Iris pigment epithelial cell (primary cell): Measurements from ENCODE around the gene SRMS.

Source experiments
- DNase-seq: peaks from one replicate; pipeline ENCODE4 v3.0.0-alpha.2; 2011; ENCODE audit warnings: low read depth

SRMS gene

GRCh38 chr20:63501818-63502670, 45.5 kb downstream of the SRMS start:
- DNase-seq: no peak

GRCh38 chr20:63500902-63501817, 46.4 kb downstream of the SRMS start:
- no peak for DNase-seq

- DNase-seq: no peak
Measured at GRCh38 chr20:63500151-63500901, 47.2 kb downstream of the SRMS start.

GRCh38 chr20:63499338-63499969, 48.1 kb downstream of the SRMS start:
- no peak for DNase-seq

- DNase-seq: no peak
Measured at GRCh38 chr20:63498960-63499337, 48.6 kb downstream of the SRMS start, which contains the start of gene EEF1A2. Gene EEF1A2, minus strand, starts transcription at chr20:63499083. Its CDS starts 1,320 bp downstream, at chr20:63497763.

GRCh38 chr20:63497946-63498935, 49.3 kb downstream of the SRMS start:
- peak; percentile 23 for DNase-seq

GRCh38 chr20:63497138-63497945, 50.2 kb downstream of the SRMS start:
- DNase-seq: no peak

GRCh38 chr20:63496596-63497120, 50.9 kb downstream of the SRMS start:
- no peak for DNase-seq

- DNase-seq: peak; percentile 28
Measured at GRCh38 chr20:63495741-63496595, 51.6 kb downstream of the SRMS start.

- DNase-seq: no peak
Measured at GRCh38 chr20:63495167-63495720, 52.3 kb downstream of the SRMS start.

- DNase-seq: no peak
Measured at GRCh38 chr20:63494420-63495166, 53.0 kb downstream of the SRMS start.

- no peak for DNase-seq
Measured at GRCh38 chr20:63494084-63494419, 53.5 kb downstream of the SRMS start.

- DNase-seq: no peak
Measured at GRCh38 chr20:63493563-63494020, 54.0 kb downstream of the SRMS start.

- DNase-seq: no peak
Measured at GRCh38 chr20:63492982-63493381, 54.6 kb downstream of the SRMS start.

- DNase-seq: no peak
Measured at GRCh38 chr20:63492518-63492917, 55.0 kb downstream of the SRMS start.

GRCh38 chr20:63491635-63492230, 55.8 kb downstream of the SRMS start:
- no peak for DNase-seq

GRCh38 chr20:63491078-63491477, 56.5 kb downstream of the SRMS start:
- no peak for DNase-seq
